ENCODE measurements around the gene GCK. TPM values are rescaled to one million over a fixed set of nuclear protein-coding genes. Genes with fewer than 3 reads are reported as not detected.

The GCK gene
- total RNA-seq, 1 donor from 2014 or later = 1.7 TPM

DNA sequence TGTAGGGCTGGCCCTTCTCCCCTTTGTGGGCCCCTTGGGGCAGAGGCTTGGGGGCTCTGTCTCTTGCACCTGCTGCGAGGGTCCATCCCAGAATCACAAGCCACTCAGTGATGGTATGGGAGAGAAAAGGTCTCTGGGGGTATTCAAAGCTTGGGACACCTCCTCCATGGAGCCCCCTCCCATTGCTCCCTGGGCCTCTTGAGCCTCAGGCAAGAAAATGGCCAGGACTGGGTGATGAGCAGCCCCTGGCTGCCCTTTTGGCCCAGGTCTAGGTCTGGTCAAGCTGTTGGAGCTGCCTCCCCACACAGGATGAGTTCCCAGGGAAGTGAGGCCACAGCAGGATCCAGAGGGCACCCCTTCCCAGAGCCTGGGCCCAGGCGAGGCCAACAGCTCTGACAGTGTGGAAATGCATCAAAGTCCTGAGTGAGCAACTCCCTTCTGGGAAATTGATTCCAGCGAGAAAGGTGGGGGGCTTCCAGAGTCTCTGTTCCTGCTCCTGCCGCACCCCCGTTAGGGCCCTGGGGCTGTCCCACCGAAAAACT is 44.7 kb downstream of the GCK start:
- H3K27me3 ChIP-seq = no peaks in the 10 kb centered on the region
- intact Hi-C loops (cut with DNase I) = no loop called here
- TF ChIP-seq, protein P1, sequence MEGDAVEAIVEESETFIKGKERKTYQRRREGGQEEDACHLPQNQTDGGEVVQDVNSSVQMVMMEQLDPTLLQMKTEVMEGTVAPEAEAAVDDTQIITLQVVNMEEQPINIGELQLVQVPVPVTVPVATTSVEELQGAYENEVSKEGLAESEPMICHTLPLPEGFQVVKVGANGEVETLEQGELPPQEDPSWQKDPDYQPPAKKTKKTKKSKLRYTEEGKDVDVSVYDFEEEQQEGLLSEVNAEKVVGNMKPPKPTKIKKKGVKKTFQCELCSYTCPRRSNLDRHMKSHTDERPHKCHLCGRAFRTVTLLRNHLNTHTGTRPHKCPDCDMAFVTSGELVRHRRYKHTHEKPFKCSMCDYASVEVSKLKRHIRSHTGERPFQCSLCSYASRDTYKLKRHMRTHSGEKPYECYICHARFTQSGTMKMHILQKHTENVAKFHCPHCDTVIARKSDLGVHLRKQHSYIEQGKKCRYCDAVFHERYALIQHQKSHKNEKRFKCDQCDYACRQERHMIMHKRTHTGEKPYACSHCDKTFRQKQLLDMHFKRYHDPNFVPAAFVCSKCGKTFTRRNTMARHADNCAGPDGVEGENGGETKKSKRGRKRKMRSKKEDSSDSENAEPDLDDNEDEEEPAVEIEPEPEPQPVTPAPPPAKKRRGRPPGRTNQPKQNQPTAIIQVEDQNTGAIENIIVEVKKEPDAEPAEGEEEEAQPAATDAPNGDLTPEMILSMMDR (IDR thresholded peaks at IDR 0.05) = no peak
- TF ChIP-seq POLR2A (IDR thresholded peaks at IDR 0.05) = no peak
- no peak for TF ChIP-seq POLR2AphosphoS5 (IDR thresholded peaks at IDR 0.05; ENCODE audit: insufficient read depth in 1 of 2, low read depth in 1 of 2)
- H3K4me3 ChIP-seq = no peak overlapping the region
- no peak overlapping the region for H3K27ac ChIP-seq
- H3K4me1 ChIP-seq = peaks cover 20% of the 10 kb centered on the region
- H3K36me3 ChIP-seq = no peaks in the 10 kb centered on the region
- no peak for DNase-seq (ENCODE audit: extremely low spot score in 2 of 2)
- no peaks in the 10 kb centered on the region for H3K9me3 ChIP-seq

DNA sequence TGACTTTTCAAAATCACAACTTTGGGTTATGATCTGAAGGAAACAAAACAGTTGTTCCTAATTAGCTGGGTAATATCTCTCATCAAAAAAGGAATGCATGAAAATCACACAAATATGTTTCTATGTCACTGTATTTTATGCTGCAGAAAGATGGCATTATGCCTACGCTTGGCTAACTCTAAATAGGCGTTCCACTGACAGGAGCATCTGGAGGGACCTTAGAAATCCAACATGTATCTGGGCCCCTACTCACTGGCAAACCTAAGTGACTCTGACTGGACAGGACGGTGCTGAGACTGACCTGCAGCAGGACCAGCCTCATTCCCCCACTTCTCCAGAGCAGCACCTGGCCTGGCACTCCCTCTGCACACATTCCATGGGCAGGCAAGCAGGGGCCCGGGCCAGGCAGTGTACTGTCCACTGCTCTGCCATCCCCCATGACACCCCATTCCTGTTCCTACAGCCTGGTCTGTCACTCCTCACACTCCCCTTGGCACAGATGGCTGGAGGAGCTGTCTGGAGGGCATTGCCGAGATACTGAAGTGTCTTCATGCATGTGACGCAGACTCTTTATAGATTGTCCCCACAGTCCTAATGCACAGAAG is 45.5 kb downstream of the GCK start:
- peaks cover 20% of the 10 kb centered on the region for H3K4me1 ChIP-seq
- no peak overlapping the region for H3K27ac ChIP-seq
- TF ChIP-seq POLR2AphosphoS5 (IDR thresholded peaks at IDR 0.05; ENCODE audit: insufficient read depth in 1 of 2, low read depth in 1 of 2) (no peak), POLR2A (IDR thresholded peaks at IDR 0.05) (no peak)
- TF ChIP-seq, protein P1 (IDR thresholded peaks at IDR 0.05) = no peak
- no peaks in the 10 kb centered on the region for H3K36me3 ChIP-seq
- no peak overlapping the region for H3K4me3 ChIP-seq
- no peak for DNase-seq (ENCODE audit: extremely low spot score in 2 of 2)
- intact Hi-C loops (cut with DNase I) = no loop called here
- H3K9me3 ChIP-seq = no peaks in the 10 kb centered on the region
- H3K27me3 ChIP-seq = no peaks in the 10 kb centered on the region

DNA sequence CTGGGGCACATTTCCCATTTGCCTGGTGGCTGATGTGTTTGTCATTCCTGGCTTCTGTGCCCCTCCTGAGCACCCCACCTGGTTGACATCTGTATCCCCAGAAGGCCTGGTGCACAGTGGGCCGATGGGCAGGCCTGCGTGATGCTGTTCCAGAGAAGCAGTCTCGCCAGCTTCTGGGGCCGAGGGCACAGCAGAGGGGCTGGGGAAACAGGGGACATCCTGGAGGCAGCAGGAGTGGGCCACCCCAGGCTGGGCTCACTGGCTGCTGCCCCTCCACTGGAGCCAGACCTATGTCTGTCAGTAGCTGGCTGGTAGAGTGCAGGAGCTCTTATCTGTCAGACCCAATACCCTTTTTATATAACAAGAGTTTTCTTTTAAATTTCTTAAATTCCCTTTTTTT is 47.2 kb downstream of the GCK start:
- intact Hi-C loops (cut with DNase I) = no loop called here

DNA sequence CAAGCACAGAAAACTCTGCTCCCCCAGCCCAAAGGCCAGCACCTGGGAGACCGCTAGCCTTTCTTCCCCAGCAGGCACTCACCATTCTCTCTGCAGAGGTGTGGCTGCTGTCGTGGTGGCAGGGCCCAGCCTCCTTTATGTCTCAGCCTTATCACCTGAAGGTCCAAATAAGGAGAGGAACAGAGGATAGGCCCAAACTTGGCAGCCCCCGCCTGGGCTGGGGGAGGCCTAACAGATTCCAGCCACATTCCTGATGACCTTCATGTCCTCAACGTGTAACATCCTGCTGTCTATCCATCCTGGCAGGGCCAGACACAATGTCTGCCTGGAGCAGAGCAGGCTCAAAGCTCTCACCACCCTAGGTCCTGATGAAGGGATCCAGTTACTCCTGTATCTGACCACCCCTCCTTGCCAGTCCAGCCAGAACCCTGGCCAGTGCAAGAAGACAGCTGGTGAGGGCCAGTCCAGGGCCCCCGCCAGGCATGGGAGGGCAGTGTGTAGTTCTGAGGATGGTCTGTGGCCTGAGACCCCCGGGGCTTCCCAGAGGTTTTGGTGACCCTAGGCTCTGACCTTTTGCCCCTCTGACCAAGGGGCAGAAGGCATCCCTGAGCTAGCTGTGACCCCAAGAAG is 47.9 kb downstream of the GCK start, which contains the start of gene MYL7:
MYL7 (minus strand) TSS at position 112 of the 630 bp plus-strand sequence; CDS start at position 85, 27 bp downstream.
- TF ChIP-seq POLR2A (IDR thresholded peaks at IDR 0.05) = no peak
- no peak for TF ChIP-seq POLR2AphosphoS5 (IDR thresholded peaks at IDR 0.05; ENCODE audit: insufficient read depth in 1 of 2, low read depth in 1 of 2)
- TF ChIP-seq, protein P1 (IDR thresholded peaks at IDR 0.05) = no peak
- no peaks in the 10 kb centered on the region for H3K9me3 ChIP-seq
- intact Hi-C loops (cut with DNase I) = no loop called here
- no peak within 1 kb of the TSS for H3K27ac ChIP-seq
- peaks cover 14% of the 10 kb centered on the region for H3K4me1 ChIP-seq
- no peaks in the 10 kb centered on the region for H3K27me3 ChIP-seq
- DNase-seq (ENCODE audit: extremely low spot score in 2 of 2) = no peak
- H3K36me3 ChIP-seq = no peaks in the 10 kb centered on the region
- no peak within 1 kb of the TSS for H3K4me3 ChIP-seq

More for the DNA sequence above, 47.2 kb downstream of the GCK start:
- Histone ChIP-seq H3K4me3 (no peak overlapping the region), H3K4me1 (peaks cover 20% of the 10 kb centered on the region), H3K9me3 (no peaks in the 10 kb centered on the region), H3K27me3 (no peaks in the 10 kb centered on the region), H3K27ac (no peak overlapping the region), H3K36me3 (no peaks in the 10 kb centered on the region)
- no peak for DNase-seq (ENCODE audit: extremely low spot score in 2 of 2)
- TF ChIP-seq, protein P1 (IDR thresholded peaks at IDR 0.05) = no peak
- TF ChIP-seq POLR2A (IDR thresholded peaks at IDR 0.05) (no peak), POLR2AphosphoS5 (IDR thresholded peaks at IDR 0.05; ENCODE audit: insufficient read depth in 1 of 2, low read depth in 1 of 2) (no peak)

DNA sequence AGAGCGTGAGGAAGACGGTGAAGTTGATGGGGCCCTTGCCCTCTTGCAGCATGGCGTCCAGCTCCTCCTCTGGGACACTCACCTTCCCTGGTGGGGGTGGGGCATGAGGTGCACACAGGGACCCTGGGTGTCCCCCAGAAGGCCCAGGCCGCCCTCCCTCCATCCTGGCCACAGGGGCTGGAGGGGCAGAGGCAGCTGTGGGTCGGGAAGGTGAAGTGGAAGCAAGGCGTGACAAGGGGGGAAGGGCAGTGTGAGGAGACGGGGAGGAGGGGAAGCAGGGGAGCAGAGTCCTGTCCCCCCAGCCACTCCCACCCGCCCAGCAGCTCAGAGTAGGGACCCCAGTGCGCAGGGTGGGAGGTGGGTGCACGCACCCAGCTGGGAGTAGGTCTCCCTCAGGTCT is 48.9 kb downstream of the GCK start:
- H3K9me3 ChIP-seq = no peaks in the 10 kb centered on the region
- no peaks in the 10 kb centered on the region for H3K36me3 ChIP-seq
- H3K4me3 ChIP-seq = no peak overlapping the region
- H3K27me3 ChIP-seq = no peaks in the 10 kb centered on the region
- no peak overlapping the region for H3K27ac ChIP-seq
- TF ChIP-seq, protein P1 (IDR thresholded peaks at IDR 0.05) = no peak
- TF ChIP-seq POLR2A (IDR thresholded peaks at IDR 0.05) (no peak), POLR2AphosphoS5 (IDR thresholded peaks at IDR 0.05; ENCODE audit: insufficient read depth in 1 of 2, low read depth in 1 of 2) (no peak)
- no peak for DNase-seq (ENCODE audit: extremely low spot score in 2 of 2)
- peaks cover 7% of the 10 kb centered on the region for H3K4me1 ChIP-seq
- intact Hi-C loops (cut with DNase I) = no loop called here

Measured in vagina (tissue), 2 donors.